Tibial nerve (tissue), 4 donors: ENCODE data around the gene KLHL13.

Experiments used
- EP300 ChIP-seq, 2 donors: sonication (generic); formaldehyde crosslinking; IDR thresholded peaks; one replicate each; pipeline ENCODE4 v1.6.1; 2017; ENCODE audit warnings: antibody characterized with exemption in 2 of 2, mild to moderate bottlenecking in 1 of 2
- POLR2A ChIP-seq, 2 donors: fragments of 450-650 bp; IDR thresholded peaks; one replicate each; pipeline ENCODE4 v1.6.1; 2017; ENCODE audit warnings: antibody characterized with exemption in 2 of 2, mild to moderate bottlenecking in 2 of 2, moderate library complexity in 2 of 2
- TF ChIP-seq, protein P1 (sequence below), 5 experiments: fragments of 200-600 bp in 3 of 5; fragments of 450-650 bp in 2 of 5; sonication (generic) in 3 of 5; IDR thresholded peaks; one replicate each; pipeline ENCODE4 v1.5.1; 2016 to 2019; ENCODE audit warnings: antibody characterized with exemption in 5 of 5, mild to moderate bottlenecking in 3 of 5, moderate library complexity in 2 of 5

DNA sequence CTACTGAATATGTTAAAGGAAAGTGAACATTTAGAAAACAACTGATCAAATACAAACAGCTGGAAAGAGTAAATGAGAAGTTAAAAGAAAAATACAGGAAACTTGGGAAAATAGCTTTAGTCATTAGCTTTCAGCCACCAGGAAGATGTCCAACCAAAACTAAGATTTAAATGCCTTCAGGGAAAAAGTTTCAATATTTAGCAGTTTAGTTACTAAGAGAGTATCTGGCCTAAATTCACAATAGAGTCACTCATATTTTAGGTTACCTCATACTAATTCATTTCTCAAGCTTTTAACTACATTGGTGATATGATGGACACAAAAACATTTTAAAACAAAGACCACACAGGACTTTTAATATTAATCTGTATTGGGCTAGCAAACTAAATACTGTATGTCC is 13.1 kb upstream of the KLHL13 start:
- TF ChIP-seq, protein P1, sequence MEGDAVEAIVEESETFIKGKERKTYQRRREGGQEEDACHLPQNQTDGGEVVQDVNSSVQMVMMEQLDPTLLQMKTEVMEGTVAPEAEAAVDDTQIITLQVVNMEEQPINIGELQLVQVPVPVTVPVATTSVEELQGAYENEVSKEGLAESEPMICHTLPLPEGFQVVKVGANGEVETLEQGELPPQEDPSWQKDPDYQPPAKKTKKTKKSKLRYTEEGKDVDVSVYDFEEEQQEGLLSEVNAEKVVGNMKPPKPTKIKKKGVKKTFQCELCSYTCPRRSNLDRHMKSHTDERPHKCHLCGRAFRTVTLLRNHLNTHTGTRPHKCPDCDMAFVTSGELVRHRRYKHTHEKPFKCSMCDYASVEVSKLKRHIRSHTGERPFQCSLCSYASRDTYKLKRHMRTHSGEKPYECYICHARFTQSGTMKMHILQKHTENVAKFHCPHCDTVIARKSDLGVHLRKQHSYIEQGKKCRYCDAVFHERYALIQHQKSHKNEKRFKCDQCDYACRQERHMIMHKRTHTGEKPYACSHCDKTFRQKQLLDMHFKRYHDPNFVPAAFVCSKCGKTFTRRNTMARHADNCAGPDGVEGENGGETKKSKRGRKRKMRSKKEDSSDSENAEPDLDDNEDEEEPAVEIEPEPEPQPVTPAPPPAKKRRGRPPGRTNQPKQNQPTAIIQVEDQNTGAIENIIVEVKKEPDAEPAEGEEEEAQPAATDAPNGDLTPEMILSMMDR (IDR thresholded peaks at IDR 0.05) = no peak
- no peak for TF ChIP-seq POLR2A (IDR thresholded peaks at IDR 0.05)
- no peak for TF ChIP-seq EP300 (IDR thresholded peaks at IDR 0.05)
